Measurements from ENCODE around the gene LYPD3. TPM values are rescaled to one million over a fixed set of nuclear protein-coding genes. Genes with fewer than 3 reads are reported as not detected.

Gene LYPD3
- total RNA-seq, 1 experiment from 2014 or later, result 1.8 TPM

GRCh38 chr19:43486412-43486811 lies 21.0 kb upstream of the LYPD3 start:
- no peak for TF ChIP-seq CTCF (conservative IDR thresholded peaks at IDR 0.05)
- WGBS (ENCODE audit: extremely low coverage, insufficient read length, low lambda C conversion rate), result no CpG with 5 or more reads among the region's 7 CpGs
- H3K14ac ChIP-seq (ENCODE audit: insufficient read depth, low read length), result no peak overlapping the region
- H4K8ac ChIP-seq (replicated peaks; ENCODE audit: insufficient read length, low read depth, low read length), result no peak overlapping the region
- no peak overlapping the region for H2BK120ac ChIP-seq (ENCODE audit: low read depth, low read length, poor library complexity, severe bottlenecking)
- no peak overlapping the region for H3T11ph ChIP-seq (ENCODE audit: low read length)
- H2BK20ac ChIP-seq (ENCODE audit: low read depth, low read length, poor library complexity, severe bottlenecking), result no peak overlapping the region
- H3K27me3 ChIP-seq (ENCODE audit: insufficient read depth, low read length), result no peaks in the 10 kb centered on the region
- no peaks in the 10 kb centered on the region for H3K79me1 ChIP-seq (ENCODE audit: insufficient read depth, low read depth, low read length, poor library complexity, severe bottlenecking)
- H2BK15ac ChIP-seq (ENCODE audit: low read depth, low read length), result no peak overlapping the region
- Mint-ChIP-seq H3K4me3 (no peak overlapping the region), H3K27me3 (ENCODE audit: low read depth) (peaks cover 2% of the 10 kb centered on the region; the same call in 1 of the 2 replicates), H3K27ac (no peak overlapping the region), H3K9me3 (no peaks in the 10 kb centered on the region), H3K4me1 (no peaks in the 10 kb centered on the region), H3K36me3 (ENCODE audit: insufficient read depth in 1 of 3, low read depth in 3 of 3) (peaks cover 0 to 3% (median 0%) of the 10 kb centered on the region in 3 experiments; a peak in 2 of 7 replicates)
- no peak overlapping the region for H2AK5ac ChIP-seq (ENCODE audit: insufficient read length, low read length)
- no peak overlapping the region for H2BK12ac ChIP-seq (ENCODE audit: insufficient read length, low read depth, low read length)
- H3K56ac ChIP-seq (ENCODE audit: insufficient read length, low read depth, low read length), result no peak overlapping the region
- H2BK5ac ChIP-seq (ENCODE audit: insufficient read length, low read length), result no peak overlapping the region
- H2AFZ ChIP-seq (ENCODE audit: low read length), result no peak overlapping the region
- H3K4me1 ChIP-seq (ENCODE audit: insufficient read depth, low read length), result no peaks in the 10 kb centered on the region
- no peaks in the 10 kb centered on the region for H3K23me2 ChIP-seq (ENCODE audit: insufficient read length, low read depth, low read length, poor library complexity, severe bottlenecking)
- H3K4me2 ChIP-seq (ENCODE audit: insufficient read depth, insufficient read length, low read length), result no peak overlapping the region
- no peak overlapping the region for H4K91ac ChIP-seq (ENCODE audit: insufficient read length, low read depth, low read length)
- no peak overlapping the region for H3K18ac ChIP-seq (ENCODE audit: insufficient read length, low read depth, low read length)
- no peak for DNase-seq
- H4K5ac ChIP-seq (ENCODE audit: insufficient read length, low read depth, low read length), result no peak overlapping the region
- no peak overlapping the region for H3K4ac ChIP-seq (ENCODE audit: low read depth, low read length)
- no peaks in the 10 kb centered on the region for H3K79me2 ChIP-seq (ENCODE audit: insufficient read depth, low read length)
- no peaks in the 10 kb centered on the region for H4K20me1 ChIP-seq (ENCODE audit: control insufficient read depth, insufficient read depth, insufficient read length)
- no peak overlapping the region for H3K27ac ChIP-seq (ENCODE audit: insufficient read length, low read depth, low read length)
- H3K23ac ChIP-seq (ENCODE audit: insufficient read length, low read depth, low read length), result no peak overlapping the region
- H3K9me3 ChIP-seq (ENCODE audit: control insufficient read depth, low read depth, low read length), result no peaks in the 10 kb centered on the region
- H3K9ac ChIP-seq (ENCODE audit: extremely low read depth, insufficient read length, low read length), result no peak overlapping the region

All from H9 (cell line).